Measurements from ENCODE around the gene GALNT2. TPM values are rescaled to one million over a fixed set of nuclear protein-coding genes. Genes with fewer than 3 reads are reported as not detected.

GALNT2 gene
- total and polyA plus RNA-seq, 9 of the 15 experiments (the other 6 are each of a cell fraction or from before 2014, with no cell fraction given) = 1.6 to 106 (median 51.9) TPM

- intact Hi-C loops (cut with micrococcal nuclease) = no loop called here
- CTCF ChIA-PET (ENCODE audit: low intra/inter-chr PET ratio) = no interaction called here
- H3K79me2 ChIP-seq (ENCODE audit: control insufficient read depth, insufficient read depth, low read length) = peaks cover 100% of the 10 kb centered on the region
Measured at GRCh38 chr1:230081751-230082150, 14.7 kb downstream of the GALNT2 start.

More at GRCh38 chr1:230081751-230082150, 14.7 kb downstream of the GALNT2 start:
- DNase-seq (ENCODE audit: extremely low read depth in 1 of 4, low spot score in 3 of 4) = no peak
- Histone ChIP-seq H3K4me3 (no peak overlapping the region), H4K20me1 (replicated peaks; ENCODE audit: control insufficient read depth, insufficient read depth, low read length) (peaks cover 44% of the 10 kb centered on the region), H3K27me3 (ENCODE audit: control insufficient read depth in 2 of 2, insufficient read depth in 2 of 2, low read length in 2 of 2) (no peaks in the 10 kb centered on the region), H3K27ac (ENCODE audit: extremely low read depth, low read depth, low read length) (no peak overlapping the region), H3K4me1 (replicated peaks in 1 of 2; ENCODE audit: control insufficient read depth in 2 of 2, insufficient read depth in 2 of 2, low read length in 2 of 2) (peaks cover 19 to 28% of the 10 kb centered on the region in 2 experiments), H3K9me1 (ENCODE audit: control insufficient read depth, insufficient read depth, low read length) (peaks cover 9% of the 10 kb centered on the region), H3K4me2 (ENCODE audit: insufficient read depth, low read length) (no peak overlapping the region), H2AFZ (ENCODE audit: low read depth, low read length) (no peak overlapping the region), H3K9ac (ENCODE audit: insufficient read depth in 1 of 2, low read depth in 2 of 2, low read length in 2 of 2) (no peak overlapping the region), H3K36me3 (ENCODE audit: control insufficient read depth, insufficient read depth, low read length) (peaks cover 37% of the 10 kb centered on the region; the same call in 2 of the 3 replicates), H3K9me3 (replicated peaks; ENCODE audit: control insufficient read depth, insufficient read depth, low read depth, low read length) (no peaks in the 10 kb centered on the region)
- no peak for ATAC-seq
- POLR2A ChIA-PET = interaction anchor here (0.7 to 1.6 kb wide), 4 partner anchors 9 to 32 kb away, joined by 3 to 8 read pairs (median 4); no protein-coding TSS in a partner anchor
- WGBS (ENCODE audit: insufficient coverage, low coverage, missing lambda C conversion rate) = 92% methylated on average over 8 of the region's 8 CpGs
- in situ Hi-C loops (cut with MboI) = no loop called here
- no peak for TF ChIP-seq ZNF699 (CRISPR knock-in tag; IDR thresholded peaks at IDR 0.05; ENCODE audit: insufficient replicate concordance)
- no peak for TF ChIP-seq EGR1 (conservative IDR thresholded peaks at IDR 0.05)
- no peak for TF ChIP-seq E2F5 (CRISPR knock-in tag; IDR thresholded peaks at IDR 0.05)
- TF ChIP-seq SETDB1 (IDR thresholded peaks at IDR 0.05; ENCODE audit: low read length) = no peak
- no peak for TF ChIP-seq ELF1 (tag; IDR thresholded peaks at IDR 0.05)
- no peak for TF ChIP-seq ZBTB17 (CRISPR knock-in tag; IDR thresholded peaks at IDR 0.05)
- no peak for TF ChIP-seq MITF (IDR thresholded peaks at IDR 0.05)
- TF ChIP-seq HNRNPL (IDR thresholded peaks at IDR 0.05; ENCODE audit: low read depth, low read length) = no peak
- no peak for TF ChIP-seq MIER1 (IDR thresholded peaks at IDR 0.05; ENCODE audit: low read depth)
- TF ChIP-seq LCOR (CRISPR knock-in tag; IDR thresholded peaks at IDR 0.05) = no peak
- no peak for TF ChIP-seq MLX (CRISPR knock-in tag; conservative IDR thresholded peaks at IDR 0.05)
- TF ChIP-seq ZNF717 (CRISPR knock-in tag; IDR thresholded peaks at IDR 0.05) = no peak
- TF ChIP-seq HNRNPUL1 (IDR thresholded peaks at IDR 0.05; ENCODE audit: low read length) = no peak
- TF ChIP-seq RBM39 (optimal IDR thresholded peaks at IDR 0.05; ENCODE audit: low read depth, low read length) = no peak
- TF ChIP-seq KLF1 (tag; IDR thresholded peaks at IDR 0.05) = no peak
- no peak for TF ChIP-seq ARID3B (CRISPR knock-in tag; IDR thresholded peaks at IDR 0.05; ENCODE audit: borderline replicate concordance)
- no peak for TF ChIP-seq ZNF316 (IDR thresholded peaks at IDR 0.05)
- FAIRE-seq = no peak
- no TSS peak for BruUV-seq (replicated peaks)

All from K562 (cell line).